ENCODE data around the gene CDK18. TPM values are rescaled to one million over a fixed set of nuclear protein-coding genes. Genes with fewer than 3 reads are reported as not detected.

CDK18 gene
- total and polyA plus RNA-seq, 2 of the 8 experiments (the other 6 are each of a cell fraction or from before 2014, with no cell fraction given), result 31.2 to 44.0 TPM

- H3K23ac ChIP-seq (ENCODE audit: insufficient read length), result no peak overlapping the region
- no peak overlapping the region for H3K9ac ChIP-seq (replicated peaks in 1 of 4; ENCODE audit: extremely low read depth in 1 of 4, low read depth in 3 of 4, low read length in 3 of 4)
- no peak overlapping the region for H2BK12ac ChIP-seq (ENCODE audit: low read depth, low read length)
- 93% methylated on average over 1 of the region's 1 CpG; no CpG with 5 or more reads in 1 of the 2 experiments for WGBS, 2 experiments (ENCODE audit: extremely low coverage in 1 of 2, insufficient coverage in 1 of 2, insufficient read length in 1 of 2, insufficient replicate concordance in 2 of 2, low coverage in 1 of 2, low lambda C conversion rate in 2 of 2, missing lambda C conversion rate in 1 of 2)
- H3K14ac ChIP-seq (ENCODE audit: insufficient read length), result no peak overlapping the region
- H2BK5ac ChIP-seq (ENCODE audit: low read depth, low read length), result no peak overlapping the region
- no peak overlapping the region for H4K91ac ChIP-seq (replicated peaks; ENCODE audit: insufficient read length, low read length)
- TF ChIP-seq BRCA1 (IDR thresholded peaks at IDR 0.05; ENCODE audit: low read depth, low read length), result no peak
- TF ChIP-seq FOSL1 (IDR thresholded peaks at IDR 0.05; ENCODE audit: insufficient read depth, low read depth, low read length), result no peak
- no peak for TF ChIP-seq E2F6 (IDR thresholded peaks at IDR 0.05)
- no peak for TF ChIP-seq ASH2L (IDR thresholded peaks at IDR 0.05; ENCODE audit: low read length)
- peak; percentile 68 for TF ChIP-seq KDM1A (IDR thresholded peaks at IDR 0.05; ENCODE audit: borderline replicate concordance, low read length)
- H4K8ac ChIP-seq (ENCODE audit: extremely low read depth, insufficient read depth, low read length), result no peak overlapping the region
- no peak overlapping the region for H3K27ac ChIP-seq (ENCODE audit: low read depth, low read length)
- H3K4me2 ChIP-seq (ENCODE audit: insufficient read depth in 1 of 2, low read depth in 2 of 2, low read length in 2 of 2), result no peak overlapping the region
- H2BK120ac ChIP-seq (replicated peaks; ENCODE audit: low read depth, low read length), result no peak overlapping the region
- CTCF ChIA-PET (ENCODE audit: partially characterized antibody), result interaction anchor here (0.6 to 2.8 kb wide), 12 partner anchors 12 to 651 kb away, joined by 3 to 11 read pairs (median 4); no protein-coding TSS in a partner anchor
- FAIRE-seq (no peak), DNase-seq (ENCODE audit: low read depth in 1 of 2, low spot score in 2 of 2) (no peak)
- H3K79me2 ChIP-seq (ENCODE audit: control insufficient read depth in 1 of 2, insufficient read depth in 2 of 2, low read length in 2 of 2), result no peaks in the 10 kb centered on the region
- H3K9me3 ChIP-seq (ENCODE audit: insufficient read depth in 2 of 2, low read depth in 1 of 2, low read length in 1 of 2), result peaks cover 0 to 4% of the 10 kb centered on the region in 2 experiments; a peak in 1 of 4 replicates
- no peaks in the 10 kb centered on the region for H3K36me3 ChIP-seq (ENCODE audit: control insufficient read depth in 2 of 4, insufficient read depth in 4 of 4, low read length in 3 of 4)
- H2BK20ac ChIP-seq (ENCODE audit: low read length), result no peak overlapping the region
- no peak overlapping the region for H3K18ac ChIP-seq (ENCODE audit: extremely low read depth, low read length)
- no peaks in the 10 kb centered on the region for H3K4me1 ChIP-seq (replicated peaks in 1 of 4; ENCODE audit: control insufficient read depth in 3 of 4, insufficient read depth in 4 of 4, low read length in 3 of 4)
- no peak overlapping the region for H2AK5ac ChIP-seq (ENCODE audit: low read depth, low read length)
- H3K4me3 ChIP-seq (ENCODE audit: extremely low read depth in 1 of 4, insufficient read depth in 2 of 4, low read depth in 3 of 4, low read length in 4 of 4), result no peak overlapping the region
- no peak overlapping the region for H3K56ac ChIP-seq (replicated peaks; ENCODE audit: insufficient read length, low read depth, low read length)
- POLR2A ChIA-PET (ENCODE audit: partially characterized antibody), result no interaction called here
- no peak overlapping the region for H4K5ac ChIP-seq (ENCODE audit: insufficient read length, low read depth, low read length)
- H3K27me3 ChIP-seq (replicated peaks in 1 of 4; ENCODE audit: control insufficient read depth in 3 of 4, extremely low read depth in 1 of 4, insufficient read depth in 3 of 4, low read length in 3 of 4), result no peaks in the 10 kb centered on the region; a peak in 2 of 7 replicates
- no peak overlapping the region for H3K4ac ChIP-seq (replicated peaks; ENCODE audit: insufficient read length, low read depth, low read length)
- no peaks in the 10 kb centered on the region for H3K79me1 ChIP-seq (ENCODE audit: low read depth, low read length)
- no peak overlapping the region for H2AFZ ChIP-seq (ENCODE audit: low read length)
- no peaks in the 10 kb centered on the region for H3K23me2 ChIP-seq (ENCODE audit: low read depth, low read length)
- H4K20me1 ChIP-seq (replicated peaks in 1 of 2; ENCODE audit: control insufficient read depth in 1 of 2, insufficient read depth in 2 of 2, low read length in 2 of 2), result no peaks in the 10 kb centered on the region
- no peak overlapping the region for H2BK15ac ChIP-seq (ENCODE audit: low read length)
Measured at GRCh38 chr1:205561501-205562203, 57.2 kb downstream of the CDK18 start.
